GM19351 (cell line): Measurements from ENCODE around the gene NT5DC1.
"Not testable (repeated sequence)": the region's sequence is repeated elsewhere in the genome, so short reads cannot be mapped to it uniquely, and the experiment has no call there.

Experiments used
- ATAC-seq: cut with Tn5 transposase; IDR thresholded peaks from one replicate; pipeline ENCODE4 v1.9.1; 2021; ENCODE audit warnings: mild to moderate bottlenecking, moderate library complexity; ENCODE audit not compliant: unreplicated experiment

NT5DC1 gene

DNA sequence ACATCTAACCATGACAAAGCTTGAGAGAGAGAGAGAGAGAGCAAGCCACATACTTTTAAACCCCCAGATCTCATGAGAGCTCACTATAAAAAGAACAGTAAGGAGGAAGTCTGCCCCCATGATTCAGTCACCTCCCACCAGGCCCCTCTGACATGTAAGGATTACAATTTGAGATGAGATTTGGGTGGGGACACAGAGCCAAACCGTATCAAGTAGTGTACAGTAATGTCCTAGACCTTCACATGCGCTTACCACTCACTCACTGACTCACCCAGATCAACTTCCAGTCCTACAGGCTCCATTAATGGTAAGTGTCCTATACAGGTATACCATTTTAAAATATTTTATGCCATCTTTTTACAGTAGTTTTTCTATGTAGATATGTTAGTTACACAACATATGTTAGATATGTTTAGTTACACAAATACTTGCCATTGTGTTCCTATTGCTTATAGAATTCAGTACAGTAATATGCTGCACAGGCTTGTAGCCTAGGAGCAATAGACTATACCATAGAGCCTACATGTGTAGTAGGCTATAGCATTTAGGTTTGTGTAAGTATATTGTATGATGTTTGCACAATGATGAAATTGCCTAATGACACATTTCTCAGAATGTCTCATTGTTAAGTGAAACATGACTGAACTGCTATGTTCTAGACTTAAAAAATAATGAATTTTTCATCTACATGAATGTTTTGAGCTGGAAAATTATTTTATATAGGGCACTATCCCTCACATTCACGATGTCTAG, 167.4 kb downstream of the NT5DC1 start:
- ATAC-seq, result peak; percentile 1

- ATAC-seq, result peak; percentile 86
Observed at GRCh38 chr6:116268589-116269293, 168.1 kb downstream of the NT5DC1 start.

GRCh38 chr6:116271149-116271708, 170.6 kb downstream of the NT5DC1 start:
- no peak for ATAC-seq

DNA sequence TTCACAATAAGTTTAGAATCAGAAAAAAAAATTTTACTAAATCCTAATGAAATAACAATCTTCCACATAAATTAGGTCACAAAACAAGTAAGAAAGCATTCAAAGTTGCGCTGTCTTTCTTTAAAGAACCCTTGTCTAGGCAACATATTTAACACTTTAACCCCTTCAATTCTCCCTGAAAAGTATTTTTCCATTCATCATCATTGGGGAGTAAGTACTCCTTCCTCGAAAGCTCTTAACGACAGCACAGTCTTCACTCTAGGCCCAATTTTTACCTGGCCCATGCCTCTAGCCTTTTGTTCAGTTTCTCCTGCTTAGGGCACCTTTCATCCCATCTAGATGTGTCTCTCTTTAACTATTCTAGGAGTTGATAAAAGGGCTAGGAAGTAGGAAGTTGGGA, 176.5 kb downstream of the NT5DC1 start:
- ATAC-seq, result no peak

DNA sequence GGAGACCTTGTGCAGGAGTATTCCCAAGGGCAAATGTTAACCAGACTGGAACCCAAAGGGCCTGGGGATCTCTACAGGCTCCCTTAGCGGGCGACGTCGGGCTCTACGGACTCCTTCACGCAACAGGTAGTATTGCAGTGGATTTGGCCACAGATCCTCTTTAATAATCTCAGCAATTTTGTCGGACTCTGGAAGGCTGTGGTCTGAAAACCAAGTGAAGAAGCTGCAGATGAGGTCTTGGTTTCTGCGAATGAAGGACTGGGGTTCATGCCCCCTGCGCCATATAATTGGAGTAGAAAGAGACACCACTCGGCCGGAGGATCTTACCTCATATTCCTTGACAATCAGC, 177.8 kb downstream of the NT5DC1 start:
- ATAC-seq, result no peak

GRCh38 chr6:116278854-116279231, 178.2 kb downstream of the NT5DC1 start:
- ATAC-seq, result no peak

- ATAC-seq, result peak; percentile 90
Observed at GRCh38 chr6:116279232-116280160, 178.8 kb downstream of the NT5DC1 start, which contains the start of gene TSPYL1. Gene TSPYL1 (minus strand): TSS chr6:116279930. CDS start chr6:116279830, 100 bp downstream.

DNA sequence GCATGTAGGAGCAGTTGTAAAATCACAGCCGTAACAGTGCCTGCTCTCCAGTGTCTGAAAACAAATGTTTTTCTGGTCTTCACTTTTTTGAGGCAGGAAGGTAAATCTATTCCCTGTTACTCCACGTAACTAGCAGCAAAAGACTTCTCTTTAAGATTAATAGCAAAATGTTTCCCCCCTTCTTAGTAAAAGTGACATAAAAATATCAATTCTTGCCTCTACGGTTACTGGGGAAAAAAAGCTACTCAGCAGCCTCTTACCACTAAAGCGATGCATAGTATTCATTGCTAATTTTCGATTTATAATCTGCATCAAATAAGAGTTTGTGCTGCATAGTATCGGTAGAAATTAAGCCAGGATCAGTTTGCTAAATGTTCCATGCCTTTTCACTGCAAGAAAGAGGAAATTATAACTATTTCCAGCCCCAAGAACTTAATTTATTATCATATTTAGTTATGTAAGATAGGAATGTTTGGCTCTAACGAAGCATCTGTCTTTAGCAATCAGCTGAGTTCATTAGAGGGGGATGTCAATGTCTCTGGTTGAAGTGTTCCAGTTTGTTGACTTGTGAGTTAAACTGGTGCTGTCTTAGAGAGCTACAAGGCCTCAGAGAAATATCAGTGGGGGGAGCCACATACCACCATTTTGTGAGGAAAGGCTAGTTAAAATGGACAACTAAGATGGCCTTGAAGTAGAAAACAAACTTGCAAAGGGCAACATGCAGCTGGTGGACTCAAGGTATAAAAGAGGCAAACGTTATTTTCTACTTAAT, 179.7 kb downstream of the NT5DC1 start:
- no peak for ATAC-seq

- ATAC-seq, result no peak
Observed at GRCh38 chr6:116280933-116281316, 180.3 kb downstream of the NT5DC1 start.

DNA sequence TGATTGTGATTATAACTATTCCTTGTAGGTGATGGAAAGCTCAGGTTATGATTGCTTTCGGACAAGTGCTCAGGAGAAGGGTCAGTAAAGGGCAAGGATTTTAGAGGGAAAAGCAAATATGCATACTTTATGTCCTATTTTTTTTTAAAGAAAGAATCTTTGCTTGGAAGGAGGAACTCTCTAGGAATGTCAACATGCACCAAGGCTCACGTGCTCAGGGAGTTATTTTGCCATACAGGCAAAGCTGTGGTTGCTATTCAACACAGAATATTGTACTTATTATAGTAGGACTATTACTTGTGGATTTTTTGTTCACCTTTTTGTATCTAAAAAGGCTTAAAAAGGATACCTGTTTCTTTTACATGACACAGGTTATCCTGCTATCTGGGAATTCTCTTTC, 182.0 kb downstream of the NT5DC1 start:
- ATAC-seq, result no peak

- no peak for ATAC-seq
Observed at GRCh38 chr6:116283191-116283590, 182.5 kb downstream of the NT5DC1 start.

DNA sequence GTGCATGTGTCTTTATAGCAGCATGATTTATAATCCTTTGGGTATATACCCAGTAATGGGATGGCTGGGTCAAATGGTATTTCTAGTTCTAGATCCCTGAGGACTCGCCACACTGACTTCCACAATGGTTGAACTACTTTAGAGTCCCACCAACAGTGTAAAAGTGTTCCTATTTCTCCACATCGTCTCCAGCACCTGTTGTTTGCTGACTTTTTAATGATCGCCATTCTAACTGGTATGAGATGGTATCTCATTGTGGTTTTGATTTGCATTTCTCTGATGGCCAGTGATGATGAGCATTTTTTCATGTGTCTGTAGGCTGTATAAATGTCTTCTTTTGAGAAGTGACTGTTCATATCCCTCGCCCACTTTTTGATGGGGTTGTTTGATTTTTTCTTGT, 184.3 kb downstream of the NT5DC1 start:
- not testable (repeated sequence) for ATAC-seq

- ATAC-seq, result no peak
Observed at GRCh38 chr6:116286773-116287358, 186.2 kb downstream of the NT5DC1 start.

DNA sequence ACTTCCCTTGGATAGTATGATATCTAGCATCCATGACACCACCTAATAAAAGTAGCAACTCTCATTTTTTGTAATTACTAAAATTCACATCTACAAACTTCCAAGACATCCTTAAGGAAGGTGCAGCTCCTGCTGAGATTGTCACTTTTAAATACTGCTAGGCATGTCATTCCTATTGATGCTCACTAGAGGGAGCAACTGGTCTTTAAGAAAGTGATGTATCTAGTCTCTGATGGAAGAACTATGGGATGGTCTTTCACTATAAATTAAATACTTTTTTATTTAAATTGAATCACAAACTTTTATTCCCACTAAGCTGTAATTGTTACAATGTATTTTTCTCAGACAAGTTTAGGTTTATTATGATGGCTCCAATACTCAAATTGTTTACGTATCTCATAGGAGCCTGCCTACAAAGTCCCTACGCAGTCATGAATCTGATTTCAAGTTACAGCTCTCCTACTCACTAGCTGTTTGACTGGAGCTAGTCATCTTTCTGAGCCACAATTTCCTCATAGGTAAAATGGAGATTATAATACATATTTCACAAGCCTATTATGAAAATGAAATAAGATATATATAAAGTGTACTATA, 187.1 kb downstream of the NT5DC1 start:
- peak; percentile 58 for ATAC-seq

DNA sequence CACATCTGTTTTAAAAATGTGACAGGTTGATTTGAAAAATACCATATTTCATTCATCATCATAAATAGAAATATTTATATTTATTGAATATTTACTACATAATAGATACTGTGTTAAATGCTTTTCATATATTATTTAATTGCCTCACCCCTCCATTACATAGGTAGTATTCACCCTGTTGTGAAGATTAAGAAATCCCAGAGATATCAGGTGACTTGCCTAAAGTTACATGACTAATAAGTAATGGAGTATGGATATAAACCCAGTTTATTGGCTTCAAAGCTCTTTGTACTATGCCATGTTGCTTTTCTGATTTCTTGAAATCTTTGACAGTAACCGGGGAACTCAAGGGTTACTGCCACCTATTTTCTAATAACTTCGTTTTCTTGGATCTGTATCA, 189.2 kb downstream of the NT5DC1 start:
- no peak for ATAC-seq

- ATAC-seq, result no peak
Observed at GRCh38 chr6:116290799-116291198, 190.1 kb downstream of the NT5DC1 start.

- ATAC-seq, result no peak
Observed at GRCh38 chr6:116291701-116292396, 191.2 kb downstream of the NT5DC1 start.

DNA sequence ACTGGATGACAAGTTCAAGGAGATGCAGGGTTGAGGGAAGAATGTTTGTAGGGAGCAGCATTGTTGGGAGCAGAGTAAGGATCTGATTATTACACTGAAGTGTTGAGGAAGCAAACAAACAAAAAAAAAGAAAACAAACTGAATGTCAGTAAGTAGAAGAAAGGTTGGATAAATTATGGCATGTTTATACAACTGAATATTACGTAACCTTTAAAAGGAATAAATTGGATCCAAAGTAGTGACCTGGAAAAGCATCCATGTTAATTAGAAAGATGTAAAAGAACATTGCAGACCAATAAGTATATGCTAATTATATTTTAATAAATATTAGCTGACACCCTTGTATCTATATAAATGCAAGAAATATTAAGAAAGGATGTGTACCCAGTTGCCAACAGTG, 191.9 kb downstream of the NT5DC1 start:
- ATAC-seq, result no peak

- no peak for ATAC-seq
Observed at GRCh38 chr6:116298273-116298672, 197.6 kb downstream of the NT5DC1 start.
